Measurements from ENCODE around the gene CPAMD8.

- TF ChIP-seq, protein P1, sequence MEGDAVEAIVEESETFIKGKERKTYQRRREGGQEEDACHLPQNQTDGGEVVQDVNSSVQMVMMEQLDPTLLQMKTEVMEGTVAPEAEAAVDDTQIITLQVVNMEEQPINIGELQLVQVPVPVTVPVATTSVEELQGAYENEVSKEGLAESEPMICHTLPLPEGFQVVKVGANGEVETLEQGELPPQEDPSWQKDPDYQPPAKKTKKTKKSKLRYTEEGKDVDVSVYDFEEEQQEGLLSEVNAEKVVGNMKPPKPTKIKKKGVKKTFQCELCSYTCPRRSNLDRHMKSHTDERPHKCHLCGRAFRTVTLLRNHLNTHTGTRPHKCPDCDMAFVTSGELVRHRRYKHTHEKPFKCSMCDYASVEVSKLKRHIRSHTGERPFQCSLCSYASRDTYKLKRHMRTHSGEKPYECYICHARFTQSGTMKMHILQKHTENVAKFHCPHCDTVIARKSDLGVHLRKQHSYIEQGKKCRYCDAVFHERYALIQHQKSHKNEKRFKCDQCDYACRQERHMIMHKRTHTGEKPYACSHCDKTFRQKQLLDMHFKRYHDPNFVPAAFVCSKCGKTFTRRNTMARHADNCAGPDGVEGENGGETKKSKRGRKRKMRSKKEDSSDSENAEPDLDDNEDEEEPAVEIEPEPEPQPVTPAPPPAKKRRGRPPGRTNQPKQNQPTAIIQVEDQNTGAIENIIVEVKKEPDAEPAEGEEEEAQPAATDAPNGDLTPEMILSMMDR (conservative IDR thresholded peaks at IDR 0.05; ENCODE audit: low read length) = no peak
- TF ChIP-seq EZH2phosphoT487 (IDR thresholded peaks at IDR 0.05; ENCODE audit: borderline replicate concordance, low read depth, low read length) = no peak
These were observed at the start of gene CPAMD8 for GRCh38 chr19:17026706-17027534.
